GM08714 (cell line): ENCODE measurements around the gene TM4SF1.
"Not testable (repeated sequence)": the region's sequence is repeated elsewhere in the genome, so short reads cannot be mapped to it uniquely, and the experiment has no call there.

ENCODE experiments used
- H3K4me3 ChIP-seq: fragments of 200-500 bp; sonication (Bioruptor generic); 2 replicates; pipeline ENCODE4 v1.5.1; 2014; ENCODE audit warnings: mild to moderate bottlenecking, low read length, inconsistent platforms
- ZNF274 ChIP-seq: IDR thresholded peaks from 2 replicates; pipeline ENCODE4 v1.6.1; 2012; ENCODE audit warnings: mild to moderate bottlenecking, low read depth, low read length

TM4SF1 gene

GRCh38 chr3:149356044-149356592, 21.3 kb downstream of the TM4SF1 start:
- TF ChIP-seq ZNF274, result no peak
- no peak overlapping the region for H3K4me3 ChIP-seq

DNA sequence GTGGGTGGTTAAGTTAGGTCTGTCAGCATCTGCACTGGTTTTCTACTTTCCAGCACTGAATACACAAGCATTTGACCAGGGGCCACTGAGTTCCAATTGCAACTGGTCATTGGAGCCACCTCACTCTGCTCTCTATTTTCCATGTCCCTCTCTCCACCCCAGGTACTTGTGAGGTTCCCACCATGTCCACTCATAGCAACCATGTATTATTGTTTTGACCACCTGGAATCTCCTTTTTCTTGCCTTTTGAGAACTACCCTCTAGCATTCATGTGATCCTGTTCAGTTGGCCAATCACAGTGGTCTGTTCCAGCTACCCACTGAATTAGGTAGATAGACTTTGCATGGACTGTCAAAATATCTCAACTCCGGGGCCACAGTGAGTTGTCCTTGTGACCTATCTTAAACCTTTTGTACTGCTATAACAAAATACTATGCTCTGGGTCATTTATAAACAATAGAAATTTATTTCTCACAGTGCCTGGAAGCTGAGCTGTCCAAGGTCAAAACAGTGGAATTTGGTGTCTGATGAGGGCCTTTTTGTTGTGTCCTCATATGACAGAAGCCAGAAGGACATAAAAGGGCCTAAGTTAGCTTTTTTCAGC, 23.8 kb downstream of the TM4SF1 start:
- TF ChIP-seq ZNF274, result no peak
- no peak overlapping the region for H3K4me3 ChIP-seq

DNA sequence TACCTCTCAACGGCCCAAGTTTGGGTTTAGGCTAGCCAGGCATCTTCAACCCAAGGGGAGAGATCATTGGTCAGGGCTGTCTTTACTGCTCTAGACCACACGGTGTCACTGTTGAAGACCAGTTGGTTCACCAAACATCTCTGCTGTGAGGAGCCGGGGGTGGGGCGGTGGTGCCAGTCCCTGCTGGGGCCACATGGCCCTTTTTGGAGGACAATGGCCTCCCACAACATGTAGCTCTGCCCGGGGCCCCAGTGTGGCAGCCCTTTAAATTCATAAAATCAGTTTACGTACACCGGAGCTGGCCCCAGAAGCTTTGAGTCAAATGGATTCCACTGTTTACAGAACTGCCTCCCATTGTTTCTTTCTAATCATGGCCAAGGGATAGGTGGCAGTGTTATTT, 24.9 kb downstream of the TM4SF1 start:
- no peak for TF ChIP-seq ZNF274
- H3K4me3 ChIP-seq, result no peak overlapping the region

GRCh38 chr3:149343951-149344350, 33.5 kb downstream of the TM4SF1 start:
- no peak for TF ChIP-seq ZNF274
- no peak overlapping the region for H3K4me3 ChIP-seq

DNA sequence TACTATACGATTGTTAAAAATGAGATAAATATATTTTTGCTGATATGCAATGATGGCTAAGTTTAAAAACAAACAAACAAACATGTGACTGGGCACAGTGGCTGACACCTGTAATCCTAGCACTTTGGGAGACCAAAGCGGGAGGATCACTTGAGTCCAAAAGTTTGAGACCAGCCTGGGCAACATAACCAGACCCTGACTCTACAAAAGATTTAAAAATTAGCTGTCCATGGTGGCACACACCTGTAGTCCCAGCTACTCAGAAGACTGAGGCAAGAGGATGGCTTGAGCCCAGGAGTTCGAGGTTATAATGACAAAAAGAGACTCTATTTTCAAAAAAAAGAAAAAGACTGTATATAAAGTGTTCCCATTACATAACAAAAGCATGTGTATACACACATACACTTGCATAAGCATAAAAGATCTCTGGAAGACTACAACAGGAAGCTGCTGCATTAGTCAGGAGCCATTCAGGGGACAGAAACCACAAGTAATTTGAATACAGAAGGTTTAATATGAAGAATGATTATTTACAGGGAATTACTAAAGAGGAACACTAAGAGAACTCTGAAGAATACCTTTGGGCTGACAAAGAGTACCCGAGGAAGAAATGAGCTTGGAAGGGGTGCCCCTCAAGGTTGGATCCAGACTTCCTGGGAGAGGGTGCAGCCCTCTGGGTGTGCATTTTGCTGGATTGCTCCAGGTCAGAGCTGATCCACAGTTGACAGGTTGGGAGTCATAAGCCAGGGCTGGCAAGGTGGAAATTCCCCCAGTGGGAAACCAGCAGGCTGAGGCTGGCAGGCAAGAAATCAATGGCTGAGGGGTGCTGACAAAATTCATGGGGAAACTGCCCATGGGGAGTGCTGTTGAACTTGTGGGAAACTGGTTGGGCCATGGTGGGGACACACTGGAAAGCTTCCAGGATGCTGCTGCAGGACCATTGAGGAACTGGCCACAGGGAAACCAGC, 34.8 kb downstream of the TM4SF1 start:
- TF ChIP-seq ZNF274, result no peak

GRCh38 chr3:149340310-149340933, 37.0 kb downstream of the TM4SF1 start:
- no peak overlapping the region for H3K4me3 ChIP-seq
- no peak for TF ChIP-seq ZNF274

More for the DNA sequence above, 34.8 kb downstream of the TM4SF1 start:
- no peak overlapping the region for H3K4me3 ChIP-seq

DNA sequence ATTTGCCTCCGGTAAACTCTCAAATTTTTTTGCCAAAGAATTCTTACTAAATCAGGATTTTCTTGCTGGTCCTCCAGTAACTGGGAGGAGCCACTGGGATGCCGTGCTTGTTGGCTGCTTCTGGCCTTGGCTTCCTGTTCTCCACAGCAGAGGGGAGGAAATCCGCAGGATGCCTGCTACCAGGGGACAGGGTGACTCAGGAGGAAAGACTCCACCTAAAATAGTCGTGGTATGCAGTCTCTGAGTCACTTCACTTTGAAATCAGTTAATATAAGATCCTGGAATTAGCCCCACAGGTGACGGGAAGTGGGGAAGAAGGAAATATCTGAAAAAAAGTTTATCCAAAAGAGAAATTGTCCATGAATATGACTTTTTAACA, 37.5 kb downstream of the TM4SF1 start:
- no peak for TF ChIP-seq ZNF274
- no peak overlapping the region for H3K4me3 ChIP-seq

DNA sequence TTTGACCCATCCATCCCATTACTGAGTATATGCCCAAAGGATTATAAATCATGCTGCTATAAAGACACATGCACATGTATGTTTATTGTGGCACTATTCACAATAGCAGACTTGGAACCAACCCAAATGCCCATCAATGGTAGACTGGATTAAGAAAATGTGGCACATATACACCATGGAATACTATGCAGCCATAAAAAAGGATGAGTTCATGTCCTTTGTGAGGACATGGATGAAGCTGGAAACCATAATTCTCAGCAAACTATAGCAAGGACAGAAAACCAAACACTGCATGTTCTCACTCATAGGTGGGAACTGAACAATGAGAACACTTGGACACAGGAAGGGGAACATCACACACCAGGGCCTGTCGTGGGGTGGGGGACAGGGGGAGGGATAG, 40.0 kb downstream of the TM4SF1 start:
- not testable (repeated sequence) for H3K4me3 ChIP-seq

GRCh38 chr3:149336925-149337324, 40.5 kb downstream of the TM4SF1 start:
- no peak overlapping the region for H3K4me3 ChIP-seq
- no peak for TF ChIP-seq ZNF274

GRCh38 chr3:149333176-149333859, 44.1 kb downstream of the TM4SF1 start, which contains the start of gene TM4SF18:
Gene TM4SF18, minus strand, starts transcription at chr3:149333636. Its CDS starts 254 bp downstream, at chr3:149333382.
- TF ChIP-seq ZNF274, result no peak
- no peak within 1 kb of the TSS for H3K4me3 ChIP-seq

DNA sequence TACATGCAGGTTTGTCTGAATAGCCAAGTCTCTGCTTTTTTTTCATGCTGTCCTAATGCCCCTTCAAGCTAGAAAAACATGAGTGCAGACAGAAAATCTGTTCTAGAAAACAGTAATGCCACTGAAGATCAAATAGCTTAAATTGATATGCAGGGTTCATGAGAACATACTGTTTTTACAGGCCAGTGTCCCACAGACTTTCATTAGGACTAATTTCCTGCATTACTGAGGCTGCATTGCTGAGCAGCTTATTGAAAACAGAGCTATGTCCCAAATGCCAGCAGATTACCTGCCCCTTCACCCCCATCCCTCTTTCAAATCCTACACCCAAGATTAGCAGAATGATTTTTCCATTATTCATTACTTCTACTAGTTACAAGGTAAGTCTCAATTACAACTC, 44.7 kb downstream of the TM4SF1 start:
- TF ChIP-seq ZNF274, result no peak
- H3K4me3 ChIP-seq, result no peak overlapping the region

DNA sequence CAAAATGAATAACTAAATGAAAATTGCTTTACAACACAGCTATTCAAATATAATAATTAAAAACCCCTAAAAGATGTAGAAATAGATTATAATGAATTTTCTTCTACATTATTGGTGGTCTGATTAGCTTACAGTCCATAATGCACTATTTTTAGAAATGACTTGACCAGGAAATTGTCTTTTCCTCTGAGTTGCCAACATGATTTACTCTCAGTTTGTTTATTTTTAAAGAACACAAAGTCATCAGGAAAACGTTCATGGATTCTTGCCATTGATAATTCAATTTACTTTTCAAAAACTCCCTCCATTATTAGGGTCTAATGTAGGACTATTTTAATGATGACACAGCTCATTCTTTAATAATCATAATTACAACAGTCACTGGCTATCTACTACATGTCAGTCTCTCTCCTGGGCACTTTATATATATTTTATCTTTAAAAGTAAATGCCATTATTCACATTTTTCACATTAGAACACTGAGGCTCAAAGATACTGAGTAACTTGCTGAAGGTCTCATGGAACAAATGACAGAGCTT, 45.2 kb downstream of the TM4SF1 start:
- H3K4me3 ChIP-seq, result no peak overlapping the region

DNA sequence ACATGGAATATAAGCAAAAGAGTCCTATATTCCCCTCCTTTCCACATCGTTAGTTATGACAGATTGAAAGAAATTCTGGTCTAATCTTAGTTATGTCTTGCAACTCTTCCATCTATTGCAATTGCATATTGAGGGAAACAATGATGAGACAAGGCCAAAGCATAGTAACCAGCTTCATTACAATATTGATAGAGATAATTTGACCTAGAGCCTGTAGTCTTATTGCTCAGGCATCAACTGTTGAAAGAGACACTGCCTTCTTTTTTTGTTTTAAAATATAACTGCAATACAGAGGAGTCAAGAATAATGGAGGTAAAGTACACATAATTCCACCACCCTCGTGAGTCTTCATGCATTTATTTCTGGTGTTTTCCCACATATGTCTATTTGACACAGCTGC, 46.1 kb downstream of the TM4SF1 start:
- H3K4me3 ChIP-seq, result no peak overlapping the region
- TF ChIP-seq ZNF274, result no peak

More for the DNA sequence above, 45.2 kb downstream of the TM4SF1 start:
- TF ChIP-seq ZNF274, result no peak

- TF ChIP-seq ZNF274, result no peak
- H3K4me3 ChIP-seq, result no peak overlapping the region
Measured at GRCh38 chr3:149330609-149331331, 46.7 kb downstream of the TM4SF1 start.
